ENCODE results near the gene PROX1.

PROX1 gene

GRCh38 chr1:213987927-213988506 lies at the start of gene PROX1:
Gene PROX1, plus strand, starts transcription at chr1:213987973. Its CDS starts 8,563 bp downstream, at chr1:213996536.
- peak; percentile 31 for DNase-seq (ENCODE audit: low spot score)

- no peak for DNase-seq (ENCODE audit: low spot score)
Observed at GRCh38 chr1:213938776-213939175, 49.0 kb upstream of the PROX1 start.

- no peak for DNase-seq (ENCODE audit: low spot score)
Observed at GRCh38 chr1:213939888-213940287, 47.9 kb upstream of the PROX1 start.

- DNase-seq (ENCODE audit: low spot score): no peak
Observed at GRCh38 chr1:213940947-213941346, 46.8 kb upstream of the PROX1 start.

- DNase-seq (ENCODE audit: low spot score): no peak
Observed at GRCh38 chr1:213942061-213942460, 45.7 kb upstream of the PROX1 start.

GRCh38 chr1:213947200-213947801 lies 40.5 kb upstream of the PROX1 start:
- DNase-seq (ENCODE audit: low spot score): no peak

- no peak for DNase-seq (ENCODE audit: low spot score)
Observed at GRCh38 chr1:213951876-213952275, 35.9 kb upstream of the PROX1 start.

- DNase-seq (ENCODE audit: low spot score): no peak
Observed at GRCh38 chr1:213953806-213954205, 34.0 kb upstream of the PROX1 start.

GRCh38 chr1:213956295-213956770 lies 31.4 kb upstream of the PROX1 start:
- DNase-seq (ENCODE audit: low spot score): no peak

GRCh38 chr1:213958346-213958745 lies 29.4 kb upstream of the PROX1 start:
- DNase-seq (ENCODE audit: low spot score): no peak

- no peak for DNase-seq (ENCODE audit: low spot score)
Observed at GRCh38 chr1:213960963-213961362, 26.8 kb upstream of the PROX1 start.

GRCh38 chr1:213962508-213962907 lies 25.3 kb upstream of the PROX1 start:
- no peak for DNase-seq (ENCODE audit: low spot score)

- DNase-seq (ENCODE audit: low spot score): no peak
Observed at GRCh38 chr1:213966122-213966521, 21.7 kb upstream of the PROX1 start.

- DNase-seq (ENCODE audit: low spot score): no peak
Observed at GRCh38 chr1:213968146-213968825, 19.5 kb upstream of the PROX1 start.

- DNase-seq (ENCODE audit: low spot score): no peak
Observed at GRCh38 chr1:213969958-213970555, 17.7 kb upstream of the PROX1 start.

- DNase-seq (ENCODE audit: low spot score): no peak
Observed at GRCh38 chr1:213972141-213972540, 15.6 kb upstream of the PROX1 start.

GRCh38 chr1:213973129-213973528 lies 14.6 kb upstream of the PROX1 start:
- DNase-seq (ENCODE audit: low spot score): no peak

GRCh38 chr1:213976665-213977485 lies 10.9 kb upstream of the PROX1 start:
- peak; percentile 28 for DNase-seq (ENCODE audit: low spot score)

GRCh38 chr1:213977486-213977842 lies 10.3 kb upstream of the PROX1 start:
- no peak for DNase-seq (ENCODE audit: low spot score)

- DNase-seq (ENCODE audit: low spot score): no peak
Observed at GRCh38 chr1:213977909-213978308, 9.9 kb upstream of the PROX1 start.

- no peak for DNase-seq (ENCODE audit: low spot score)
Observed at GRCh38 chr1:213979751-213980586, 7.8 kb upstream of the PROX1 start.
